HG02884 (cell line): ENCODE results near the gene ABHD17C.

Source experiments
- ATAC-seq: cut with Tn5 transposase; IDR thresholded peaks from one replicate; pipeline ENCODE4 v1.9.1; 2021; ENCODE audit warnings: mild to moderate bottlenecking, moderate library complexity; ENCODE audit not compliant: unreplicated experiment

Gene ABHD17C

DNA sequence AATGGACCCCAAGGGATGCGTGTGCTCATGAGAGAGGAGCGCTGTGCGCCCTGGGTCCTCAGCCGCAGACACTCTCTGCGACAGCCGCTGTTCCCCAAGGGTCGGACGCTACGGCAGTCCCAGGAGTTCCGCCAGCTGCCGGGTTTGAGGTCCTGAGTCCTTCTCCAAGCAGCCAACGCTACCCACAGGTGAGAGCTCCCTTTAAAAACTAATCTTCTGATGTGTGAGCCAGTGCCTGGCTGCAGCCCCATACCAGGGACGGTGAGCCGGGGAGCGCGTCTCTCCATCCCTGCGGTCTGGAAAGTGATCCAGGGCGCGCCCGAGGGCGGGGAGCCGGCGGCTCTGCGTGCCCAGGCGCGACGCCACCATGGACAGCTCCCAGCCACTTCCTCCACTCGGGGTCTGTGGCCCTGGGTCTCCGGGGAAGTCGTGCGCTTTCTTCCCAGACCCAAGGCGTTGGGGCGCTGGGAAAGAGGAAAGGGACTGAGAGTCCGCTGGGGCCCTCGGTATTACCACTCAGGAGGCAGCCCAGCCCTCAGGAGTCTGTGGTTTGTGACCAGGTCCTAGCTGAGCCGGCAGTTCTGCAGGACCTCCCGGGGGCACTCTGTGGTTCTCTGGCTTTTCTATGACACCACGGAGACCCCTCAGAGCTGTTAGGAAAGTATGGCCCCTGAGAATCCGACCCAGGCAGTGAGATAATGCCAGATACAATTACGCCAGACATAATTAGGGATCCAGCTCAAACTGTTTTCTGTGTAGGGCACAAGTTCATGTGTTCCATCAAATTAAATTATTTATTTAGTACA is 85.5 kb downstream of the ABHD17C start:
- ATAC-seq: no peak

- no peak for ATAC-seq
These were observed 88.2 kb downstream of the ABHD17C start for GRCh38 chr15:80783260-80783659.

DNA sequence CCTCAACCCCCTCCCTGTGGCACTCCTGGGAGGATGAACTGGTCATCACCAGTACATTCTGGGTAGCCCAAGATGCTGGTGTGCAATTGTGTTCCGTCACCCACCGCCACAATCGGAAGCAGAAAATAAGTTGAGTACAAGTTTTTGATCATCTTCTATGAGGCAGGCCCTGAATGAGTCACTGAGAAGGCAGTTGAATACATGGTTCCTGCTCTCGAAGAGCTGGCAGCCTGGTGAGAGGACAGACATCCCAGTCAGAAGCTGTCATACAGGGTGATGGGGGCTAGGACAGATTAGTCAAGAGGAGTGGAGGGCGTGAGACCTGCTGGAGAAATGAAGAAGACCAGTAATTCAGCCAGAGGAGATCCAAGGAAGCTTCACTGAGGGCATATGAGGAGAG is 90.2 kb downstream of the ABHD17C start:
- ATAC-seq: no peak

DNA sequence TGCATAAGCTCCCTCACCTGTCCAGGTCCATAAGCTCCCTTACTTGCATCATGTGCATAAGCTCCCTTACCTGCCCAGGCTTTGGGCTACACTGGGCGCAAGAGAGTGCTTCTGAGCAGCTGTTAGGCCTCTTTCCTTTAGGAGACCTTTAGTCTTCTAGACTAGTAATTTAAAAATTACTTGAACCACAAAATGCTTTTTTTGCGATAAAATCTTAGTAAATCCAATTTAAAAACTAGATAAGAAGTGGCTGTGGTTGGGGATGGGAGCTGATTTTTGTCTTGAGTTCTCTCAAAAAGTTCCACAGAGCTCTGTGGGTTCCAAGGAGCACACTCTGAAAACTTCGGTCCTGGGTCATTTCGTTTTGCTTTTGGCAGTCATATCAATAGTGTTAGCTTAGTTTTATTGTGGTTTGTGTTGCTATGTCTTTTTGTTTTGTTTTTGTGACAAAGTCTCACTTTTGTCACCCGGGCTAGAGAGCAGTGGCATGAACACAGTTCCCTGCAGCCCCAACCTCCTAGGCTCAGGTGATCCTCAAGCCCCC is 90.8 kb downstream of the ABHD17C start:
- ATAC-seq: no peak

- ATAC-seq: no peak
These were observed 92.2 kb downstream of the ABHD17C start for GRCh38 chr15:80787316-80787715.

DNA sequence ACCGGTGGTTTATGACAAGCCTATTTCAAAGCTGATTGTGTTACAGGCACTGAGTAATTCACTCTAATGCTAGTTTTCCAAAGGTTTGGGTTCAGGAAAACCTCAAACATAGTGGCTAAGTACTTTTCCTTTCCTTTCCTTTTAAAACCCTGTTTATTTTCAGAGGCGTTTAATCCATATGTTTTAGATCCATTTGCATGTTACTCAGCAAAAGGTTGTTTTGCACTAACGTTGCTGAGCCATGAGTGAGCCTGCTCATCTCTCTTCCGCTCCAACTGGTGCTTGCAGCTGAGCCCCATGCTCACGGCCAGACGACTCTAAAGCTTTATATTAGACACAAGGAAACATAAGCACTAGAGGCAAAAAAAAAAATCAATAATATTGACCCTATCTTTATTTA is 93.4 kb downstream of the ABHD17C start:
- ATAC-seq: no peak

- no peak for ATAC-seq
These were observed 94.2 kb downstream of the ABHD17C start for GRCh38 chr15:80789296-80789695.

DNA sequence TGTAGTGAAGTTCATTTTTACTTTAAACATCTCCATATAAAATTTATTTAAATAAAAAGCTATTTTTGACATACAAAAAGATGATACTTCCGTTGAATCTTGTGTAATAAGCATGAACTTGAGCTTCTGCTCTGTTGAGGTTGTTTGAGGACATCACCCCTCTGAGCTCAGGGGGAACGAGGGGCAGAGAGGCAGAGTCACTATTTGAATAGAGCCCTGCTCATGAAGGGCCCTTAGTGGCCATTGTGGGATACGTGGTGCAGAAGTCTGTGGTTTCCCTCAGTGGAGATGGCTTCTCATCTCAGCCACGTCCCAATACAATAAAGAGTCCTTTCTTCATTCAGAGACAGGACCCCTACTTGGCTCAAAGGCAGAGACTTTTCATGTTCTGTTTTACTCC is 94.7 kb downstream of the ABHD17C start:
- ATAC-seq: no peak

DNA sequence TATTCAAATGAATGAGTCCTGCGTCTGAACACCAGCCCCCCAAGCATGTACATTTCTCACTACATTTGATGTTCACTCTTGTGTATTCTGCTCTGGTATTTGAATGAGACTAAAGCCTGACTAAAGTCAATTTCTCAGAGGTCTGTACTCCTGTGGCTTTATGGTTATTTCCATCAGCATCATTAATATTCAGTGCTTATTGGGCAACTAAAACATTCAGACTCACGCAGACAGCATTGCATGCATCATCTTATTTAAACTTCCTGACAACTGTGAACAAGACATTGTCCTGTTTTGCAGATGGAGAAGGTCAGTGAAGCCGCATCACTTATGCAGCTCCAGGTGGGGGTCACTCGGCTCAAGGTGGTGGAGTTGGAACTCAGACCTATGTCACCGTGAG is 95.1 kb downstream of the ABHD17C start:
- no peak for ATAC-seq

- ATAC-seq: no peak
These were observed 95.9 kb downstream of the ABHD17C start for GRCh38 chr15:80791004-80791403.

- ATAC-seq: no peak
These were observed 101.3 kb downstream of the ABHD17C start for GRCh38 chr15:80796407-80796806.

- no peak for ATAC-seq
These were observed 103.8 kb downstream of the ABHD17C start for GRCh38 chr15:80798911-80799310.

GRCh38 chr15:80800067-80800466 is 105.0 kb downstream of the ABHD17C start:
- no peak for ATAC-seq

DNA sequence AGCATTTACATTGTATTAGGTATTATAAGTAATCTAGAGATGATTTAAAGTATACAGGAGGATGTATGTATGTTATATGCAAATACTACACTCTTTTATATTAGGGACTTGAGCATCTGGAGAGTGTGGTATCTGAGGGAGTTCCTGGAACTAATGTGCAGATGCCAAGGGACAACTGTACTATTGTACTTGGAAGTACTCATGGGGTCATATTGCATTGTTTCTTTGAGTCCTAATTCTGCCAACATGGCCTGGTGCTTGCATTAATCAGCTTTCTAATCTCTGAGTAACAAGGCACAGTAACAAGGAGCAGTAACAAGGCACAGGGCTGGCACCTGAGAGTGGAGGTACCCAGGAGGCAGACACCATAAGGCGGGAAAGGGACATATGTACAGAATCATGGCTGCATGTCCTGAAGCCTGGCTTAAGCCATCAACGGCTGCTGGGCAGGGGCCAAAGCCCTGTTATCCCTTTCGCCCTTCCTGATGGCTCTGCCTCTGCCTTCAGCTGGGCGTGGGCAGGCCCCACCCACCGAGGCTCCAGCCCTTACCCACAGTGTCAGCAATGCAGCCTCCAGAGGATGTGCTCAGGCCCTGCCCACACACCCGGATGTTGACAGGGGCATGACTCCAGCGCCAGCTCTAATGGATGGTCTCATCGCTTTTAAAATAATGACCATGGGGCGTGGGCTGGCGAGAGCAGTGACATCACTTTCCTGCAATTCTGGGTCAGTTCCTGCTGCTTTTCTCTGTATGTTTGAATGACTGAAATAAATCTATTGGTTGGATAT is 107.0 kb downstream of the ABHD17C start:
- no peak for ATAC-seq

- no peak for ATAC-seq
These were observed 108.7 kb downstream of the ABHD17C start for GRCh38 chr15:80803580-80804525.

- no peak for ATAC-seq
These were observed 109.9 kb downstream of the ABHD17C start for GRCh38 chr15:80804970-80805495.
